HFFc6 (cell line): ENCODE measurements around the gene SCG3. TPM values are rescaled to one million over a fixed set of nuclear protein-coding genes. Genes with fewer than 3 reads are reported as not detected.

Experiments used
- DNase-seq: peaks from one replicate; pipeline ENCODE4 v3.0.0-alpha.2; 2018
- H3K27ac Mint-ChIP-seq: 2 replicates; pipeline ENCODE4 v1.8.0; 2020; ENCODE audit warnings: mild to moderate bottlenecking, mixed read lengths
- H3K27me3 Mint-ChIP-seq: 2 replicates; pipeline ENCODE4 v1.8.0; 2021; ENCODE audit warnings: mild to moderate bottlenecking, moderate library complexity, mixed read lengths; ENCODE audit not compliant: insufficient read depth
- H3K36me3 Mint-ChIP-seq: 2 replicates; pipeline ENCODE4 v1.8.0; 2021; ENCODE audit warnings: low read depth, mixed read lengths
- H3K4me1 Mint-ChIP-seq: 2 replicates; pipeline ENCODE4 v1.8.0; 2020; ENCODE audit warnings: low read depth, mixed read lengths
- H3K4me3 Mint-ChIP-seq: 2 replicates; pipeline ENCODE4 v1.8.0; 2020; ENCODE audit warnings: mild to moderate bottlenecking, moderate library complexity, mixed read lengths
- H3K9me3 Mint-ChIP-seq: 2 replicates; pipeline ENCODE4 v1.8.0; 2020; ENCODE audit warnings: mild to moderate bottlenecking, mixed read lengths
- total RNA-seq, 6 experiments: library from RNA; stranded (reverse); fragmentation: NEBNext Ultra II Directional; extraction: Animal tissue kit (Norgen Biotek cat#: 25700); gene quantifications; 2 replicates in 1 of 6; 3 replicates in 5 of 6; pipeline ENCODE4 v1.2.3, GENCODE V29; 2021
- TF ChIP-seq, protein P1 (sequence below): fragments of 200-600 bp; sonication (generic); IDR thresholded peaks from 2 replicates; pipeline ENCODE4 v1.5.0; 2021; ENCODE audit warnings: antibody characterized with exemption, mild to moderate bottlenecking

The SCG3 gene
- total RNA-seq, 6 experiments from 2014 or later, result not detected

DNA sequence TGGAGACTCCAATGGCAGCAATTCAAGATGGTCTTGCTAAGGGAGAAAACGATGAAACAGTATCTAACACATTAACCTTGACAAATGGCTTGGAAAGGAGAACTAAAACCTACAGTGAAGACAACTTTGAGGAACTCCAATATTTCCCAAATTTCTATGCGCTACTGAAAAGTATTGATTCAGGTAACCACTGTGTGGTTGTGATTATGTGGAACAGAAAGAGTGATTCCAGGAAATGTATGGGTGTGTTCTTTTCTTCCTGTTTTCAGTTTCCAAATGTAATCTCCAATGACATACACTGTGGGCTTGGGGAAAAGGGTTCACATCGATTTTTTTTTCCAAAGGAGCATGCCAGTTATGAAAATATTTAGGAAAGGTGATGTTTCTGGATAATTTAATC lies 10.9 kb downstream of the SCG3 start:
- DNase-seq, result no peak
- Mint-ChIP-seq H3K4me3 (no peak overlapping the region), H3K27ac (no peak overlapping the region), H3K27me3 (peaks cover 47% of the 10 kb centered on the region), H3K9me3 (no peaks in the 10 kb centered on the region), H3K4me1 (no peaks in the 10 kb centered on the region), H3K36me3 (no peaks in the 10 kb centered on the region)
- TF ChIP-seq, protein P1, sequence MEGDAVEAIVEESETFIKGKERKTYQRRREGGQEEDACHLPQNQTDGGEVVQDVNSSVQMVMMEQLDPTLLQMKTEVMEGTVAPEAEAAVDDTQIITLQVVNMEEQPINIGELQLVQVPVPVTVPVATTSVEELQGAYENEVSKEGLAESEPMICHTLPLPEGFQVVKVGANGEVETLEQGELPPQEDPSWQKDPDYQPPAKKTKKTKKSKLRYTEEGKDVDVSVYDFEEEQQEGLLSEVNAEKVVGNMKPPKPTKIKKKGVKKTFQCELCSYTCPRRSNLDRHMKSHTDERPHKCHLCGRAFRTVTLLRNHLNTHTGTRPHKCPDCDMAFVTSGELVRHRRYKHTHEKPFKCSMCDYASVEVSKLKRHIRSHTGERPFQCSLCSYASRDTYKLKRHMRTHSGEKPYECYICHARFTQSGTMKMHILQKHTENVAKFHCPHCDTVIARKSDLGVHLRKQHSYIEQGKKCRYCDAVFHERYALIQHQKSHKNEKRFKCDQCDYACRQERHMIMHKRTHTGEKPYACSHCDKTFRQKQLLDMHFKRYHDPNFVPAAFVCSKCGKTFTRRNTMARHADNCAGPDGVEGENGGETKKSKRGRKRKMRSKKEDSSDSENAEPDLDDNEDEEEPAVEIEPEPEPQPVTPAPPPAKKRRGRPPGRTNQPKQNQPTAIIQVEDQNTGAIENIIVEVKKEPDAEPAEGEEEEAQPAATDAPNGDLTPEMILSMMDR, result no peak

DNA sequence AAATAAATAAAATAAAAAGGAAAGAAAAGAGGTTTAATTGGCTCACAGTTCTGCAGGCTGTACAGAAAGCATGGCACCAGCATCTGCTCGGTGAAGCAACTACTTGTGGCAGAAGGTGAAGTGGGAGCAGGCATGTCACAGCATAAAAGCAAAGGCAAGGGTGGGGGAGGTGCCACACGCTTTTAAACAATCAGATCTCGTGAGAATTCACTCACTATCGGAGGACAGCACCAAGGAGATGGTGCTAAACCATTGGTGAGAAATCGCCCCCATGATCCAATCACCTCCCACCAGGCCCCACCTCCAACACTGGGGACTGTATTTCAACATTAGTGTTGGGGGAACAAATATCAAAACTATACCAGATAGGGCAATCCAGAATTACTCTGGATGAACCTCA lies 15.3 kb downstream of the SCG3 start:
- H3K27me3 Mint-ChIP-seq, result peaks cover 36% of the 10 kb centered on the region
- DNase-seq, result no peak
- no peaks in the 10 kb centered on the region for H3K36me3 Mint-ChIP-seq
- H3K9me3 Mint-ChIP-seq, result no peaks in the 10 kb centered on the region
- H3K4me3 Mint-ChIP-seq, result no peak overlapping the region
- no peaks in the 10 kb centered on the region for H3K4me1 Mint-ChIP-seq
- no peak overlapping the region for H3K27ac Mint-ChIP-seq
- TF ChIP-seq, protein P1, result no peak

DNA sequence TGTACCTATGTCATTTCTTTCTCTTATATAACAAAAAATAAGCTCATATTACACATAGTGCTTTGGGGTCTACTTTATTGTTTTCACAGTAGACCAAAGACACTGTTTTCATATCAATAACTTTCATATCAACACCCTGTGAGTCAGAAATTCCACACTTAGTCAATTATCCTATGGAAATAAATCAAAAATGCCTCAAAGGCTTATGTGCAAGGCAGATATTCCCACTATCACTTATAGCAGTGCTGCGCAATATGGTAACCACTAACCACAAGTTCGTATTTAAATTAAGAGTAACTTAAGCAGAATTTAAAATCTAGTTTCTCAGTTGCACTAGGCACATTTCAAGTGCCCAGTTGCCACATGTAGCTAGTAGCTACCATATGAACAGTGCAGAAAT lies 15.9 kb downstream of the SCG3 start:
- TF ChIP-seq, protein P1, result no peak
- Mint-ChIP-seq H3K4me1 (no peaks in the 10 kb centered on the region), H3K36me3 (no peaks in the 10 kb centered on the region), H3K4me3 (no peak overlapping the region), H3K27ac (no peak overlapping the region), H3K9me3 (no peaks in the 10 kb centered on the region), H3K27me3 (peaks cover 30% of the 10 kb centered on the region)
- DNase-seq, result no peak

DNA sequence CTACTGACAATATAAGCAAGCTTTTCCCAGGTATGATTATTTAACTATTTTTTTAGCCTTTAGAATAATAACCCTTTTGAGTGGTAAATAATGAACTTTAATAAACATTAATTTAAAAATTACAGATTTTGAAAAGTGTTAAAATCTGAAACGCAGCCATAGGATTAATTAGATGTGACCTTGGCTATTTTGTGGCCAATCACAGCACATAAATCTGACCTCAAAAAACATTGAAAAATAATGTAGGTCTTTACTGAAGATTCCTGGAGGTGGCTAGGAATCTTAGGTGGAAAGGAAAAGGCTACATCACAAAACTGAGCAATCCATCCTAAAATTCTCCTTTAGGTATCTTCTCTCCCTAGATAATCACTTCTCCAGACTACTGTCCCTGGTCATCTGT lies 18.1 kb downstream of the SCG3 start:
- H3K27ac Mint-ChIP-seq, result no peak overlapping the region
- no peak for DNase-seq
- H3K36me3 Mint-ChIP-seq, result no peaks in the 10 kb centered on the region
- H3K4me1 Mint-ChIP-seq, result no peaks in the 10 kb centered on the region
- H3K9me3 Mint-ChIP-seq, result no peaks in the 10 kb centered on the region
- TF ChIP-seq, protein P1, result no peak
- H3K4me3 Mint-ChIP-seq, result no peak overlapping the region
- peaks cover 20% of the 10 kb centered on the region for H3K27me3 Mint-ChIP-seq

DNA sequence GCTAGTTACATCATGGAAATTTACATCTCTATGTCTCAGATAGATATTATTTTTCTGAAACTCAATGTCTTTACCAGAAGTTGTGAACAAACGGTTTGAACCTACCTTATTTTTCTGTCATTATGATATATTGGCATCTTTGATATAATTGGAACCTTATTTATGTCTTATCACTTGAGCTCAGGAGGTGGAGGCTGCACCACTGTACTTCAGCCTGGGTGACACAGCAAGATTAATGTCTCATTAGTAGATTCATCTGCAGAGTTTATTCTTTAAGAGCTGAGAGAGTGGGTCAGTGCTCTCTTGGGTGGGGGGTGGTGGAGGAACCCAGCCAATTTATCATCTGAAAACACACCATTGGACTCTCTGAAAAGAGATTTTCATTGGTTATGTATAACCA lies 21.4 kb downstream of the SCG3 start:
- TF ChIP-seq, protein P1, result no peak
- Mint-ChIP-seq H3K4me1 (no peaks in the 10 kb centered on the region), H3K36me3 (no peaks in the 10 kb centered on the region), H3K27ac (no peak overlapping the region), H3K27me3 (peaks cover 19% of the 10 kb centered on the region), H3K4me3 (no peak overlapping the region), H3K9me3 (no peaks in the 10 kb centered on the region)
- no peak for DNase-seq

DNA sequence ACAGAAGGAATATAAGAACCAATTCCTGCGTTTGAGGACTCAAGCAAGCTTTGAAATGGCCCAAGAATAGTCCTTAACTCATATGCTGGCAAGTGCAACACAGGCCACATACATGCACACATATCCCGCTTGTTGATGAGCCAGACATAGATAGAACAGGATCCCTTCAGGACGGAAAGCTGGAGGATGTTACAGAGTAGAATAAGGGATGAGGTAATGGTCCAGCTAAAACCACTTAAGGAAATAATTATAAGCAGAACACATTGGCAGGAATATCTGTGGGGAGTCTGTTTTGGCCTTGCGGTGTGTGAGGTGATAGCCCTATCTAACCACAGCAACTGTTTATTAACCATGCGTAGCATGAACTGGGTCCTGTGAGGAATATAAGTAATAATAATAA lies 25.0 kb downstream of the SCG3 start:
- Mint-ChIP-seq H3K27ac (no peak overlapping the region), H3K27me3 (peaks cover 9% of the 10 kb centered on the region), H3K9me3 (no peaks in the 10 kb centered on the region), H3K4me3 (no peak overlapping the region), H3K36me3 (no peaks in the 10 kb centered on the region), H3K4me1 (no peaks in the 10 kb centered on the region)
- no peak for DNase-seq
- TF ChIP-seq, protein P1, result no peak
